Head of caudate nucleus (tissue), 42 donors: ENCODE results near the gene CLEC17A.
A peak's percentile ranks its signal among the peaks of the same experiment; 100 is the strongest.
"Not testable (repeated sequence)": the region's sequence is repeated elsewhere in the genome, so short reads cannot be mapped to it uniquely, and the experiment has no call there.

Experiments
- DNase-seq, 42 donors: peaks; one replicate each; pipeline versions ENCODE4 v3.0.0 to v3.0.0-alpha.2; 2020 to 2021; ENCODE audit warnings: mixed read lengths in 7 of 42
- intact Hi-C: fragments of 100-400 bp; cut with DNase I; formaldehyde crosslinking; loops from one replicate; pipeline ENCODE4 v1.15.0; 2022

The CLEC17A gene

DNA sequence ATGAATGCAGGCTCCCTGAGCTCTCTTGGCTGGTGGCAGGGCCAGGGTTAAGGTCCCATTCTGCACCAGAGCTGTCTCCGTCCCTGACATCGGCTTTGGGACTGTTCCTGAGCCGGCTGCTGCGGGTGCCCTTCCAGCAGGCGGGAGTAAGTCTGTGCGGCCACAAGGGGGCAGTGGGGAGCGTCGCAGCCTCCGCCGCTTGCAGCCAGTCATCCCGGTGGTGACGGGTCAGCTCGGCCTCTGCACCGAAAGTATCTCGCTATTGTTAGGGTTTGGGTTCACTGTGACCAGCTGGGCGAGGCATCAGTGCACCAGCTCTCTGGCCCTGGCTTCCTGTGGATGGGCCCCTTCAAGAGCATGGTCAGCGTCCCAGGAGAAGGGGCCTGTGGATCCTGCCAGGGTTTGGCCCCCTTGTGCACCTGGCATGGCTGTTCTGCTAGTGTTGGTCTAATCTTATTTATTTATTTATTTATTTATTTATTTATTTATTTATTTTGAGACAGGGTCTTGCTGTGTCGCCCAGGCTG, 26.2 kb upstream of the CLEC17A start:
- DNase-seq, result peak; percentile 68 to 92 (median 85)
- intact Hi-C loops, result no loop called here

DNA sequence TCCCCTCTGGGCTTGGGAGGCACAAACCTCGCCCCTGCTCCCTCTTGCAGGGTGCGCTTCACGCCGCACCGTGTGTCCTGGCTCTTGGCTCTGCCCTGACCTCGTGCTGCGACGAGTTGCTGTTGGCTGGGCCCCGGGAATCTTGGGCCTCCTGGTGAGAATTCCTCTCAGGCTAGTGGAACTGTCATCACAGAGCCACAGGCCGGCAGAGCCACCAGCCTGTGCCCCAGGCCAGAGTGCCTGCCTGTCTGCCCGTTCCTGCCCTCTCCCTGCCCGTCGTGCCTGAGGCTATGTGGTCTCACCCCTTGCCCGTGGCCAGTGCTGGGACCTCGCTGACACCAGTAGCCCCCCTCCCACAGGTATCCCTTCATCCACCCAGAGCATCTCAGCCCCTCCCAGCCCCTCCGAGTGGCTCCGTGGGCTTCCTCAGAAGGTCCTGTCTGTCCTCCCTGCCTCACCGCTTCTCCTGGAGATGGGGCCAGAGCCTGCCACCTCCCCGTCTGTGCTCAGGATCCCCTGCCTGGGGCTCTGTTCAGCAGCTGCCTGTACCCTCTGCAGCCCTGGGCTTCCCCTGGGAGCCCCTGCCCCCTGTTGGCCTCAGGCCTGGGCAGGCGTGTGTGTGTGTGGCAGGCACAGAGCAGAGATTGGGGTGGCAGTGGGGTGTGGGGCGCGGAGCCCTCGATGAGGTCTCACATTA, 24.4 kb upstream of the CLEC17A start:
- intact Hi-C loops, result no loop called here
- no peak for DNase-seq

DNA sequence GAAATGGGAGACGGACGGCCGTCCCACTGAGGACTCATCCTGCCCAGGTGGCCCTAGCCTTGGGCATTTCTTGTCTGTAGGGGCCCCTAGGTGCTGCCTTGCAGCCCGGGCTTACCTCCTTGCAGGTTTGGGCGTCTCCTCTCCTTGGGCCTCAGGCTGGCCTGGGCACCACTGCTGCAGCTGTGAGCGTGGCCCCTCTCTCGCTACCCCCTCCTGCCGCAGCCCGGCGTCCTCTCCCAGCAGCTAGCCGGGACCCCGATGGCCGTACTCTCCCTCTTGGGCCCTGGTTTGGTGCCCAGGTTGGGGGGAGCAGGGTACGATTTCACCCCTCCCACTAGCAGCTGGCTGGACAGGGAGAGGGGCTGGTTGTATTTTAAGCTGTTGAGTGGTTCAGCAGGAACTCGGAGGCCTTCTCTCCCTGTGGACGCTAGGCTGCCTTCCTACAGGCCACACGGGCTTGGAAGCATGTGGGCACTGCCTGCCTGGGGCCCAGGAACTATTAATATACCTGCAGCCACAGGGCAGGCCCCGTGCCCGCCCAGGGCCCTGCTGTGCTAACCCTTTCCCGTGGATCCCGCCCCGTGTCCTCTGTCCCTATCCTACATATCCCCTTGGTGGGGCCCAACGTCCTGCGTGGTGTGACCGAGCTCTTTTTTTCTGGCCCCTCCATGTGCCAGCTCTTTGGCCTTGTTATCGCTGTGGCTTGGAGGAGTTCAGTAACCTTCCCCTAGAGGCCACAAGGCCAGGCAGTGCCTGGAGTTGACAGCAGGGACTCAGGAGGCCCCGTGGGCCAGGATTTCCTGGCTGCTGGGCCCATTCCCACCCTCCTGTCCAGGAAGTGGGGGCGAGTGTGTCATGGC, 22.7 kb upstream of the CLEC17A start:
- intact Hi-C loops, result no loop called here
- no peak for DNase-seq

DNA sequence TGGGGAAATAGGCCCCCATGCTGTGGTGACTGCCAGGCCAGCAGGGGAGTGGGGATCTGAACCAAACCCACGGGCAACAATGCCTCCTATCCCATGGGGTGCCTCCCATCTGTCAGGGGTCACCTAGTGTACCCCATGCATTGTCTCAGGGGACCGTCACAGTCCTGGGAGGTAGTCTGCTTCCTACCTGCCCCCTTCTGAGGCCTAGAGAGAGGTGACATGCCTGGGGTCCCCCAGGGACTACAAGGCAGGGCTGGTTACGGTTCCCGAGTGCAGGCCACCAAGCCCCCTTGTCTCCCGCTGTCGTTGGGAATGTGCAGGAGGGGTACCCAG, 22.1 kb upstream of the CLEC17A start:
- intact Hi-C loops, result no loop called here
- DNase-seq, result no peak

- no peak for DNase-seq
- intact Hi-C loops, result no loop called here
These were observed 21.6 kb upstream of the CLEC17A start for GRCh38 chr19:14561249-14561648.

DNA sequence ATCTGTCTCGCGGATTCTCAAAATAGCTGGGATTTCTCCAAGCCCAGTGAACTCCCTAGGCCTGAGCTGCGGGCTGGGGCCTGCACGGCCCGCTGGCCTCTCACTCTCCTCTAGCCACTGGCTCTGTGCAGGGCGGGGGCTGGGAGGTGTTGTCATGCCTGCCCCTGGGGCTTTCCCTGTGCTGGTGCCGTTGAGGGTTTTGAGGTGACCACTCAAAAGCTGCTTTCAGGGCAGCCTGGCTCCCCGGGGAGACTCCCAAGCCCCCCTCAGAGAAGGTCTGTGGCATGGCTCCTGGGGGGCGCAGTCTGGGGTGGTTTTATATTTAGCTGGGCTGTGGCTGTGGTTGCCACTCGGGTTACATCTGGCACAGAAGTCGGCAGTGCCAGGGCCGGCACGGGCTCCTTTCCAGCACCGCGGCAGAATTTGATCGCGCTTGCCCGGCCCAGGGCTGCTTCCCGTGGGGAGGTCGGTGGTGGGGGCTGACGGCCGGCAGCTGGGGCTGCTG, 21.0 kb upstream of the CLEC17A start:
- intact Hi-C loops, result no loop called here
- peak in 40 of 42 donors; percentile 40 to 84 (median 64) for DNase-seq

- no peak for DNase-seq
- intact Hi-C loops, result no loop called here
These were observed 20.0 kb upstream of the CLEC17A start for GRCh38 chr19:14562660-14563589.

DNA sequence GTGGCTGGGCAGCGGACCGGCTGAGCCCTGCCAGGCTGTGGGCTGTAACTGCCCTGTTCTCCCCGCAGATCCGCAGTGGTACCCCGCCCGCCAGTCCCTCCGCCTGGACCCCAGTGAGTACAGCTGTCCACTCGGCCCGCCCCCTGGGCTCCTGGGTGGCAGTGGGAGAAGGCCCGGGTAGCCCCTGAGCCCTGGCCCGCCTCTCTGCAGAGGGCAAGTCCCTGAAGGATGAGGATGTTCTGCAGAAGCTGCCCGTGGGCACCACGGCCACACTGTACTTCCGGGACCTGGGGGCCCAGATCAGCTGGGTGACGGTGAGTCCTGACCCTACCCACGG, 19.3 kb upstream of the CLEC17A start:
- intact Hi-C loops, result no loop called here
- no peak for DNase-seq

DNA sequence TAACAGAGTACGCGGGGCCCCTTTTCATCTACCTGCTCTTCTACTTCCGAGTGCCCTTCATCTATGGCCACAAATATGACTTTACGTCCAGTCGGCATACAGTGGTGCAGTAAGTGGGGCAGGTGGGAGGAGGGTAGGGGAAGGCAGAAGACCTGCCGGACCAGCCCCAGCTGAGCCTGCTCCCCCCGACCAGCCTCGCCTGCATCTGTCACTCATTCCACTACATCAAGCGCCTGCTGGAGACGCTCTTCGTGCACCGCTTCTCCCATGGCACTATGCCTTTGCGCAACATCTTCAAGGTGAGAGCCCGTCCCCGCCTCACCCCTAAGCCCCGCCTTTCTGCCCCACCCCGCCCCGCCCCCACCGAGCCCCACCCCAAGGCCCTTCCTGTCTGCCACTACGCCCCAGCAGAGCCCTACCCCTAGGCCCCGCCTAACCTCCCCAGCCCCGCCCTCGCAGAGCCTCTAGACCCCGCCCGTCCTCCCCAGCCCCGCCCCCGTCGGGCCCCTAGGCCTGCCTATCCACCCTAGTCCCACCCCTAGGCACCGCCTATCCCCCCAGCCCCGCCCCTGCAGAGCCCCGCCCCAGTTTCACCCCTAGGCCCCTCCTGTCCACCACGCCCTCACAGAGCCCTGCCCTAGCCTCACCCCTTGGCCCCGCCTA, 18.8 kb upstream of the CLEC17A start:
- DNase-seq, result no peak
- intact Hi-C loops, result no loop called here

DNA sequence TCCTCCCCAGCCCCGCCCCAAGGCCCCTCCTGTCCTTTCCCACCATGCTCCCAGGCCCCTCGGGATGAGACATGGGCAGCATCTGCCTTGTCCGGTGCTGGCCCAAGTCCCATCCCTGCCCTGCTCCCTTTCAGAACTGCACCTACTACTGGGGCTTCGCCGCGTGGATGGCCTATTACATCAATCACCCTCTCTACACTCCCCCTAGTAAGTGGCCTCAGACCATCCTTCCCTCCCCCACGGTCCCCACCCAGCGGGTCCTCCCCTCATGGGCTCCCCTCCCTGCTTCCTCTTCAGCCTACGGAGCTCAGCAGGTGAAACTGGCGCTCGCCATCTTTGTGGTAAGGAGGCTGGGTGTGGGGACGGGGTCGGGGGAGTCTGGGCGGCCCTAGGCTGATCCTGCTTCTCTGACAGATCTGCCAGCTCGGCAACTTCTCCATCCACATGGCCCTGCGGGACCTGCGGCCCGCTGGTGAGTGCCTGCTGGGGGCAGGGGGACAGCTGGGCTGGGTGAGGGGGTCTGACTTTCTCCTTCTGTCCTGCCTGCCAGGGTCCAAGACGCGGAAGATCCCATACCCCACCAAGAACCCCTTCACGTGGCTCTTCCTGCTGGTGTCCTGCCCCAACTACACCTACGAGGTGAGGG, 18.1 kb upstream of the CLEC17A start:
- DNase-seq, intact Hi-C loops: not testable (repeated sequence)

DNA sequence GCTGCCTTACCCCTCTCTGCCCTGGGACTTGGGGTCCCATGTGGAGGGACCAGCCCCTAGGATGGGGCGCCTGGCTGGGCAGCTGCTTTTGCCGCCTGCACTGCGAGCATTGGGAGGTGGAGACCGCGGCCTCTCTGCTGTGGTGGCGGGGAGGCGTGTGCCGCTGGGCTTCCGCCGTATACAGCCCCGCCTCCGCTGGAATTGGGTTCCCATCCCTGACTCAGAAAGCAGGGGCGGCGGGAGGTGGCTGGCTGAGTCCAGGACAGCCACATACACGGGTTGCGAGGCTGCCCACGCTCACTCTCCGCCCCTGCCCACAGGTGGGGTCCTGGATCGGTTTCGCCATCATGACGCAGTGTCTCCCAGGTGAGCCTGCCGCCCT, 17.6 kb upstream of the CLEC17A start:
- DNase-seq, result peak in 6 of 42 donors; percentile 20 to 56 (median 47)
- intact Hi-C loops, result no loop called here

DNA sequence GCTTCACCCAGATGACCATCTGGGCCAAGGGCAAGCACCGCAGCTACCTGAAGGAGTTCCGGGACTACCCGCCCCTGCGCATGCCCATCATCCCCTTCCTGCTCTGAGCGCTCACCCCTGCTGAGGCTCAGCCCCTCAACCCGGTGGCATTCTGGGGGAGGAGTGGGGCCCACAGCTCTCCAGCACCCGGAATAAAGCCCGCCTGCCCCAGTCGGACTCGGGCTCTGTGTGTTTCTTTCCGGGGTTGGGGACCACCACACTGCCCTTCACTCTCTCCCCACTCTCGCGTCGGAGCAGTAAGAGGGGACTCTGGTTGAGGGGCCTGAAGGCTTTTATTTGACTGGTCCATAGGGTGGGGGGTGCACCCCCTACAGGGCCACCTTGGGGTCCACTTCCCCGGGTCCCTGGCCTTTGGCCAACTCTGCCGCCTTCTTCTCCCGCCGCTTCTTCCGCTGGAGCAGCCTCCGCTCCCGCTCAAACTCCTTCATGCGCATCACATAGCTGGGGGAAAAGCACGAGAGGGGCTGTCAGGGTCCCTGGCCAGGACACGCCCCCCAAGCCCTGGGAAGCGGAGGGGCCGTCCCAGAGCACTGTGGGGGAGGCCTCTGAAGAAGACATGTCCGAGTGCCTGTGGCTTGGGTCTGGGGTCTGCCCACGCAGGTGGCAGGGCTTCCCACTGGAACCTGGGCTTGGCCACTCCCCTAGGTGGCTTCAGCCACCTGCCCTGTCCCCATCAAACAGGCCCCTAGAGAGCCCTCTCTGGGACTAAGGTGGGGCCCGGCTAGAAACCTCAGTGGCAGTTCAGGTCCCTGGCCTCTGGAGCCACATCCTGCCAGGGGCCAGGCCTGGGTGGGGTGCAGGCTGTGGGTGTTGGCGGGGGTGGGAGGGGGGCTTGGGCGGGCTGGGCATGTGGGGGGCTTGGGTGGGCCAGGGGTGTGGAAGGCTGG, 16.8 kb upstream of the CLEC17A start:
- no peak for DNase-seq
- intact Hi-C loops, result no loop called here

GRCh38 chr19:14566712-14567077, 16.2 kb upstream of the CLEC17A start:
- DNase-seq, result no peak
- intact Hi-C loops, result no loop called here

GRCh38 chr19:14567079-14567478, 15.8 kb upstream of the CLEC17A start:
- no peak for DNase-seq
- intact Hi-C loops, result no loop called here

DNA sequence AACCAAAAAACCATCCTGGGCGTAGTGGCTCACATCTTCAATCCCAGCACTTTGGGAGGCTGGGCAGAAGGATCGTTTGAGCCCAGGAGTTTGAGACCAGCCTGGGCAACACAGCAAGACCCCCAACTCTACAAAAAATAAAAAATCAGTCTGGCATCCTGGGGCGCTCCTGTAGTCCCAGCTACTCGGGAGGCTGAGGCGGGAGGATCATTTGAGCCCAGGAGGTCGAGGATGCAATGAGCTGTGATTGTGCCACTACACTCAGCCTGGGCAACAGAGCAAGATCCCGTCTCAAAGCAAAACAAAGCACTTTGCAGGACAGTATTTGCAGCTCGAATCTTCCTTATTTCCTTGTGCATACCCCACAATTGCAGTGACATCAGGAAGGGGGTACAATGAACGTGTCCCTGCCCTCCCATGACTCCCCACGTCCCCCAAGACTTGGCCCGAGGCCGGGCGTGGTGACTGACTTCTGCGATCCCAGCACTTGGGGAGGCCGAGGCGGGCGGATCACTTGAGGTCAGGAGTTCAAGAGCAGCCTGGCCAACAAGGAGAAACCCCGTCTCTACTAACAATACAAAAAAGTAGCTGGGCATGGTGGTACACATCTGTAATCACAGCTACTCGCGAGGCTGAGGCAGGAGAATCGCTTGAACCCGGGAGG, 11.9 kb upstream of the CLEC17A start:
- no peak for DNase-seq
- intact Hi-C loops, result loop anchor here (5.0 to 10.0 kb wide), 2 partner anchors 121 to 314 kb away; partner anchors contain the start of genes OR7A17 and ZNF333

DNA sequence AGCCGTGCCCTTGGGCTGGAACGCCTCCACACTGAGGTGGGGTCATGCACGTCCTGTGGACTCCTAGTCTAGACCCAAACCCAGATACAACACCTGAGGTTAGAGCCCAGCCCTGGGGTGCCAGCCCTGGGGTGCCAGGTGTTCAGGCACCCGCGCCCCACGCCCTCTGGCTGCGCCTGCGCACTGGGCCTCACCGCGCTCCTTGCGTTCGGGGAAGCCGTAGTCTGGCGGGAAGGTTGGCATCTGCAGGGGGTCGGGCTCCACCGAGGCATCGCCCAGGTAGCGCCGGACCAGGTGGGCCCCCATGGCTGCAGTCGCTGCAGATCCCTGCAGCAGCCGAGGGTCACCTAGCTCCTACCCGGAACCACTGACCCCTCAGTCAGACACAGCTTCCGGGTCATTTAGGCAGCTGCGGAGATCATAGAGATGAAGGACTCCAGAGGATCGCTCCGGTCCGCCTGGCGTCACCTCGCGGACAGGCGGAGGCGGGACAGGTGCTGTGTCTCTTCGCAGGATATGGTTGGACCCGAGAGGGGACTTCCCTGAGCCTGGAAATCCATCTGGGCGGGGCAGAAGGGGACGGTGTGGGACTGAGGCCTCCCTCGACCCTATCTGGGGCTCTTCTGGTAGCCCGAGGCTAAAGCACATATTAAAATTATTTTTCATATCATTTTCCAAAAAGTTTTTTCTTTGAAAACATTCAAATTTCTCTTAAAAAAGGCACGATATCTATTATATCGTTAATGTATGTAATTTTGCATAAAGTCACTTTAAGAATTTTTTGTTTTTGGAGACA, 11.0 kb upstream of the CLEC17A start, which contains the start of gene NDUFB7:
Gene NDUFB7, minus strand, starts transcription at position 372 of the 796 bp plus-strand sequence. Its CDS starts 66 bp downstream, at position 306.
- peak; percentile 90 to 98 (median 95) for DNase-seq
- intact Hi-C loops, result loop anchor here (5.0 to 10.0 kb wide), 2 partner anchors 120 to 313 kb away; partner anchors contain the start of genes OR7A17 and ZNF333
